H1 (cell line): ENCODE results near the gene MBLAC1. TPM values are rescaled to one million over a fixed set of nuclear protein-coding genes. Genes with fewer than 3 reads are reported as not detected.

ENCODE experiments used
- CTCF ChIA-PET: fragments of 300-600 bp; sonication (Branson Sonifier 250); formaldehyde crosslinking; loops from one replicate; lab custom pipeline; 2021; ENCODE audit not compliant: partially characterized antibody; lab: Charles Lee
- POLR2A ChIA-PET: fragments of 300-600 bp; sonication (Branson Sonifier 250); formaldehyde crosslinking; loops from one replicate; lab custom pipeline; 2021; ENCODE audit warnings: inconsistent platforms; ENCODE audit not compliant: partially characterized antibody; lab: Charles Lee
- DNase-seq, 2 experiments: peaks; one replicate each; pipeline versions ENCODE4 v3.0.0 to v3.0.0-alpha.2; 2010 to 2022; ENCODE audit warnings: low spot score in 2 of 2, low read depth in 1 of 2, mixed read lengths in 1 of 2
- FAIRE-seq: peaks from 2 replicates; lab custom pipeline; 2011; peaks lifted over from hg19 to GRCh38; lab: Jason Lieb, UNC
- H2AFZ ChIP-seq: 2 replicates; pipeline ENCODE4 v1.8.1; 2012; ENCODE audit warnings: low read length, inconsistent platforms
- H2AK5ac ChIP-seq: 2 replicates; pipeline ENCODE4 v1.6.1; 2013; ENCODE audit warnings: low read depth, low read length
- H2BK120ac ChIP-seq: replicated peaks from 2 replicates; pipeline ENCODE3; 2013; ENCODE audit warnings: low read depth, low read length, inconsistent platforms
- H2BK12ac ChIP-seq: 2 replicates; pipeline ENCODE4 v1.6.1; 2013; ENCODE audit warnings: low read depth, low read length
- H2BK15ac ChIP-seq: 2 replicates; pipeline ENCODE4 v1.6.1; 2013; ENCODE audit warnings: low read length
- H2BK20ac ChIP-seq: 2 replicates; pipeline ENCODE4 v1.6.1; 2013; ENCODE audit warnings: low read length
- H2BK5ac ChIP-seq: 2 replicates; pipeline ENCODE4 v1.6.1; 2013; ENCODE audit warnings: low read depth, low read length
- H3K14ac ChIP-seq: 2 replicates; pipeline ENCODE4 v1.6.1; 2013; ENCODE audit warnings: inconsistent platforms; ENCODE audit not compliant: insufficient read length
- H3K18ac ChIP-seq: 2 replicates; pipeline ENCODE4 v1.6.1; 2013; ENCODE audit warnings: low read length; ENCODE audit errors: extremely low read depth
- H3K23ac ChIP-seq: 2 replicates; pipeline ENCODE4 v1.6.1; 2013; ENCODE audit warnings: inconsistent platforms; ENCODE audit not compliant: insufficient read length
- H3K23me2 ChIP-seq: 2 replicates; pipeline ENCODE4 v1.6.1; 2013; ENCODE audit warnings: low read depth, low read length
- H3K27ac ChIP-seq: 2 replicates; pipeline ENCODE4 v1.6.1; 2011; ENCODE audit warnings: low read depth, low read length, inconsistent platforms
- H3K27me3 ChIP-seq, 4 experiments: replicated peaks in 1 of 4; 1 replicate in 1 of 4; 2 replicates in 3 of 4; pipeline versions ENCODE4 v1.6.1 to v1.8.1; 2011 to 2013; ENCODE audit warnings: low read length in 3 of 4, mild to moderate bottlenecking in 3 of 4, inconsistent platforms in 2 of 4, mixed read lengths in 2 of 4, moderate library complexity in 1 of 4; ENCODE audit not compliant: control insufficient read depth in 3 of 4, insufficient read depth in 3 of 4; ENCODE audit errors: extremely low read depth in 1 of 4
- H3K36me3 ChIP-seq, 4 experiments: 2 replicates each; pipeline versions ENCODE4 v1.6.1 to v1.8.1; 2011 to 2013; ENCODE audit warnings: mild to moderate bottlenecking in 4 of 4, low read length in 3 of 4, moderate library complexity in 2 of 4, control low read depth in 1 of 4, inconsistent platforms in 1 of 4; ENCODE audit not compliant: insufficient read depth in 4 of 4, control insufficient read depth in 2 of 4
- H3K4ac ChIP-seq: replicated peaks from 2 replicates; pipeline ENCODE3; 2013; ENCODE audit warnings: low read length, low read depth, mixed read lengths, inconsistent platforms; ENCODE audit not compliant: insufficient read length
- H3K4me1 ChIP-seq, 4 experiments: replicated peaks in 1 of 4; 1 replicate in 1 of 4; 2 replicates in 3 of 4; pipeline versions ENCODE4 v1.6.1 to v1.8.1; 2011 to 2013; ENCODE audit warnings: low read length in 3 of 4, inconsistent platforms in 2 of 4, mixed read lengths in 1 of 4; ENCODE audit not compliant: insufficient read depth in 4 of 4, control insufficient read depth in 3 of 4
- H3K4me2 ChIP-seq, 2 experiments: 2 replicates each; pipeline versions ENCODE4 v1.6.1 to v1.8.1; 2011 to 2013; ENCODE audit warnings: low read depth in 2 of 2, low read length in 2 of 2, control low read depth in 1 of 2, inconsistent platforms in 1 of 2, mild to moderate bottlenecking in 1 of 2; ENCODE audit not compliant: insufficient read depth in 1 of 2
- H3K4me3 ChIP-seq, 4 experiments: fragments of 200-600, 300-600 bp in 1 of 4; sonication (generic), shearing (Covaris generic), sonication (Bioruptor Twin) in 1 of 4; 2 replicates each; pipeline versions ENCODE4 v1.5.1 to v1.8.1; 2011 to 2016; ENCODE audit warnings: low read length in 4 of 4, low read depth in 3 of 4, control low read depth in 2 of 4, inconsistent platforms in 2 of 4, mild to moderate bottlenecking in 2 of 4, mixed read lengths in 1 of 4, moderate library complexity in 1 of 4; ENCODE audit not compliant: insufficient read depth in 2 of 4; ENCODE audit errors: extremely low read depth in 1 of 4
- H3K56ac ChIP-seq: replicated peaks from 2 replicates; pipeline ENCODE3; 2013; ENCODE audit warnings: low read depth, mild to moderate bottlenecking, mixed read lengths, low read length, inconsistent platforms; ENCODE audit not compliant: insufficient read length
- H3K79me1 ChIP-seq: 2 replicates; pipeline ENCODE4 v1.6.1; 2013; ENCODE audit warnings: low read depth, low read length, control low read depth
- H3K79me2 ChIP-seq, 2 experiments: 2 replicates each; pipeline versions ENCODE4 v1.6.1 to v1.8.1; 2012 to 2013; ENCODE audit warnings: low read length in 2 of 2, mild to moderate bottlenecking in 2 of 2, inconsistent platforms in 1 of 2; ENCODE audit not compliant: insufficient read depth in 2 of 2, control insufficient read depth in 1 of 2
- H3K9ac ChIP-seq, 4 experiments: replicated peaks in 1 of 4; 1 replicate in 1 of 4; 2 replicates in 3 of 4; pipeline versions ENCODE4 v1.6.1 to v1.8.1; 2011 to 2013; ENCODE audit warnings: low read depth in 3 of 4, low read length in 3 of 4, control low read depth in 2 of 4, mild to moderate bottlenecking in 2 of 4, moderate library complexity in 2 of 4, inconsistent platforms in 1 of 4; ENCODE audit errors: extremely low read depth in 1 of 4
- H3K9me3 ChIP-seq, 2 experiments: 2 replicates each; pipeline versions ENCODE4 v1.6.1 to v1.8.1; 2012 to 2013; ENCODE audit warnings: mild to moderate bottlenecking in 2 of 2, moderate library complexity in 2 of 2, control low read depth in 1 of 2, inconsistent platforms in 1 of 2, low read depth in 1 of 2, low read length in 1 of 2, mixed read lengths in 1 of 2; ENCODE audit not compliant: insufficient read depth in 2 of 2
- H4K20me1 ChIP-seq, 2 experiments: replicated peaks in 1 of 2; 2 replicates each; pipeline versions ENCODE3 to v1.8.1; 2011 to 2013; ENCODE audit warnings: inconsistent platforms in 2 of 2, low read length in 2 of 2, mild to moderate bottlenecking in 1 of 2; ENCODE audit not compliant: insufficient read depth in 2 of 2, control insufficient read depth in 1 of 2
- H4K5ac ChIP-seq: 2 replicates; pipeline ENCODE4 v1.6.1; 2013; ENCODE audit warnings: low read length, low read depth, mixed read lengths, inconsistent platforms; ENCODE audit not compliant: insufficient read length
- H4K8ac ChIP-seq: 2 replicates; pipeline ENCODE4 v1.8.0; 2013; ENCODE audit warnings: mild to moderate bottlenecking, moderate library complexity, low read length, inconsistent platforms; ENCODE audit not compliant: insufficient read depth; ENCODE audit errors: extremely low read depth
- H4K91ac ChIP-seq: replicated peaks from 2 replicates; pipeline ENCODE3; 2013; ENCODE audit warnings: low read length, mixed read lengths, inconsistent platforms; ENCODE audit not compliant: insufficient read length
- BACH1 ChIP-seq: IDR thresholded peaks from 2 replicates; pipeline ENCODE4 v1.6.1; 2012; ENCODE audit warnings: low read length, improper control_type of control experiment
- CEBPB ChIP-seq: IDR thresholded peaks from 2 replicates; pipeline ENCODE4 v1.6.1; 2012; ENCODE audit warnings: low read depth, low read length
- CTBP2 ChIP-seq: IDR thresholded peaks from 2 replicates; pipeline ENCODE4 v1.7.0; 2011; ENCODE audit warnings: borderline replicate concordance, mild to moderate bottlenecking, moderate library complexity, mixed read lengths, low read length; ENCODE audit not compliant: insufficient read depth, insufficient read length
- GTF2F1 ChIP-seq: IDR thresholded peaks from 2 replicates; pipeline ENCODE4 v1.6.1; 2012; ENCODE audit warnings: low read depth, low read length, improper control_type of control experiment, borderline replicate concordance
- KDM5A ChIP-seq: fragments of 200-600 bp; IDR thresholded peaks from 2 replicates; pipeline ENCODE4 v1.7.1; 2012; ENCODE audit warnings: mild to moderate bottlenecking, low read length, inconsistent platforms, mixed read lengths
- NRF1 ChIP-seq: IDR thresholded peaks from 2 replicates; pipeline ENCODE4 v1.6.1; 2011; ENCODE audit warnings: mild to moderate bottlenecking, low read depth, low read length, improper control_type of control experiment
- POLR2A ChIP-seq, 2 experiments: IDR thresholded peaks; 1 replicate in 1 of 2; 2 replicates in 1 of 2; pipeline ENCODE4 v1.6.1; 2011; ENCODE audit warnings: low read depth in 2 of 2, low read length in 2 of 2, mild to moderate bottlenecking in 2 of 2; ENCODE audit errors: control extremely low read depth in 1 of 2
- RXRA ChIP-seq: IDR thresholded peaks from 2 replicates; pipeline ENCODE4 v1.6.1; 2011; ENCODE audit warnings: low read depth, mild to moderate bottlenecking, low read length, moderate library complexity; ENCODE audit not compliant: insufficient read depth
- SAP30 ChIP-seq: fragments of 300-600 bp; sonication (generic); IDR thresholded peaks from 2 replicates; pipeline ENCODE4 v1.7.1; 2012; ENCODE audit warnings: low read length, moderate library complexity, mild to moderate bottlenecking, inconsistent platforms; ENCODE audit not compliant: insufficient read depth, insufficient replicate concordance
- SIRT6 ChIP-seq: IDR thresholded peaks from one replicate; pipeline ENCODE4 v1.7.1; 2012; ENCODE audit warnings: low read length, inconsistent platforms
- SRF ChIP-seq: IDR thresholded peaks from 2 replicates; pipeline ENCODE4 v1.6.1; 2011; ENCODE audit warnings: mild to moderate bottlenecking, low read depth, low read length, moderate library complexity
- TEAD4 ChIP-seq: IDR thresholded peaks from 2 replicates; pipeline ENCODE4 v1.6.1; 2012; ENCODE audit warnings: low read depth, low read length, inconsistent platforms, mixed read lengths
- WGBS, 2 experiments: shearing (Covaris generic) in 1 of 2; methylation state at CpG; one replicate each; pipeline versions ENCODE4 v1.1.6 to v1.1.7; 2013 to 2015; ENCODE audit warnings: low lambda C conversion rate in 2 of 2, mixed read lengths in 2 of 2, inconsistent platforms in 1 of 2, low coverage in 1 of 2, missing lambda C conversion rate in 1 of 2; ENCODE audit not compliant: insufficient replicate concordance in 2 of 2, insufficient coverage in 1 of 2, insufficient read length in 1 of 2; ENCODE audit errors: extremely low coverage in 1 of 2, missing lambda C conversion rate in 1 of 2; 5-methylcytosine and 5-hydroxymethylcytosine counted together
- polyA plus RNA-seq, 7 experiments: library from polyadenylated mRNA; depleted of rRNA in 3 of 7; stranded (reverse) in 5 of 7; unstranded in 2 of 7; fragments of >200 nt in 5 of 7; fragments of 200-250 nt in 2 of 7; gene quantifications; 1 replicate in 5 of 7; 2 replicates in 1 of 7; 4 replicates in 1 of 7; pipeline versions ENCODE4 v1.2.1 to v1.2.3, GENCODE V29; 2011 to 2013; ENCODE audit warnings: missing spikeins in 2 of 7, mixed read lengths in 2 of 7
- total RNA-seq: library from RNA; stranded (reverse); fragmentation: NEBNext Ultra II Directional; extraction: Animal tissue kit (Norgen Biotek cat#: 25700); gene quantifications from 2 replicates; pipeline ENCODE4 v1.2.1, GENCODE V29; 2021

Gene MBLAC1
- total and polyA plus RNA-seq, 2 of the 8 experiments (the other 6 are each of a cell fraction or from before 2014, with no cell fraction given): 1.00 to 1.7 TPM

GRCh38 chr7:100119072-100119969, 7.4 kb upstream of the MBLAC1 start, which contains the start of the genes CNPY4 and TAF6:
Gene CNPY4 (plus strand): TSS chr7:100119634. CDS start chr7:100119745, 111 bp downstream.
Gene TAF6 (minus strand): TSS chr7:100119358. CDS start chr7:100114209, 5,149 bp downstream.
- Histone ChIP-seq H4K5ac (peak within 1 kb of the TSS; percentile 59), H3K27me3 (no peaks in the 10 kb centered on the region), H3K14ac (no peak within 1 kb of the TSS), H3K79me2 (peaks cover 0 to 6% of the 10 kb centered on the region in 2 experiments; a peak in 1 of 4 replicates), H3K36me3 (no peaks in the 10 kb centered on the region), H3K56ac (peak within 1 kb of the TSS; percentile 42), H3K9me3 (no peaks in the 10 kb centered on the region), H3K23ac (no peak within 1 kb of the TSS), H3K4me2 (peak within 1 kb of the TSS; percentile 74 to 92), H2BK15ac (peak within 1 kb of the TSS; percentile 31; the same call in 1 of the 2 replicates), H2BK20ac (no peak within 1 kb of the TSS), H4K8ac (peak within 1 kb of the TSS; percentile 60), H3K27ac (peak within 1 kb of the TSS; percentile 88), H4K91ac (no peak within 1 kb of the TSS), H3K4me1 (peaks cover 0 to 5% (median 1%) of the 10 kb centered on the region in 4 experiments; a peak in 4 of 7 replicates), H3K18ac (peak within 1 kb of the TSS; percentile 87), H3K4ac (no peak within 1 kb of the TSS), H3K4me3 (peak within 1 kb of the TSS; percentile 75 to 98 (median 94)), H2BK120ac (no peak within 1 kb of the TSS), H2BK12ac (peak within 1 kb of the TSS; percentile 80), H2BK5ac (peak within 1 kb of the TSS; percentile 46), H3K79me1 (0 out of 2 replicates have a peak, but pooled peaks cover 4% of the 10 kb centered on the region), H4K20me1 (peaks cover 0 to 1% of the 10 kb centered on the region in 2 experiments), H3K23me2 (peaks cover 8% of the 10 kb centered on the region), H2AFZ (peak within 1 kb of the TSS; percentile 79; the same call in 1 of the 2 replicates), H3K9ac (peak within 1 kb of the TSS; percentile 87 to 96 (median 88)), H2AK5ac (no peak within 1 kb of the TSS)
- POLR2A ChIA-PET: interaction anchor here (0.5 to 19.1 kb wide), 9 partner anchors 8 to 155 kb away, joined by 3 to 414 read pairs (median 6); partner anchors contain the start of genes AP4M1, GAL3ST4 and MCM7
- CTCF ChIA-PET: interaction anchor here (1.0 to 1.6 kb wide), 2 partner anchors 11 to 15 kb away, joined by 3 to 10 read pairs; no protein-coding TSS in a partner anchor
- FAIRE-seq: no peak
- DNase-seq: peak; percentile 89 to 94
- 1% methylated on average over 49 of the region's 49 CpGs; no CpG with 5 or more reads in 1 of the 2 experiments for WGBS, 2 experiments
- peak; percentile 94 for TF ChIP-seq SAP30
- no peak for TF ChIP-seq RXRA
- no peak for TF ChIP-seq TEAD4
- peak; percentile 54 to 66; a peak in 2 of 3 replicates for TF ChIP-seq POLR2A (IDR thresholded peaks at IDR 0.05; ENCODE audit: control extremely low read depth in 1 of 2, low read depth in 2 of 2, low read length in 2 of 2)
- TF ChIP-seq SRF: no peak
- no peak for TF ChIP-seq CEBPB
- TF ChIP-seq NRF1: peak; percentile 87
- TF ChIP-seq CTBP2: no peak
- TF ChIP-seq BACH1: no peak
- peak; percentile 84 for TF ChIP-seq KDM5A
- no peak for TF ChIP-seq SIRT6
- TF ChIP-seq GTF2F1: no peak
